Neural cell (in vitro differentiated cells): ENCODE results near the gene HPS5. TPM values are rescaled to one million over a fixed set of nuclear protein-coding genes. Genes with fewer than 3 reads are reported as not detected.

Source experiments
- H2AFZ ChIP-seq: fragments of 200-600, 300-800 bp; sonication (generic), shearing (Covaris generic); 2 replicates; pipeline ENCODE4 v1.6.0; 2014; ENCODE audit warnings: low read depth, mild to moderate bottlenecking, antibody characterized with exemption, low read length, moderate library complexity
- H3F3A ChIP-seq: fragments of 200-600 bp; shearing (Covaris generic); 2 replicates; pipeline ENCODE4 v1.6.1; 2016; ENCODE audit warnings: mild to moderate bottlenecking, moderate library complexity, mixed read lengths, antibody characterized with exemption, low read length; ENCODE audit not compliant: insufficient read depth, poor library complexity, severe bottlenecking
- H3K27ac ChIP-seq: fragments of 200-600, 300-800 bp; sonication (generic), shearing (Covaris generic); 2 replicates; pipeline ENCODE4 v1.5.1; 2014; ENCODE audit warnings: mild to moderate bottlenecking, low read length, moderate library complexity
- H3K27me3 ChIP-seq: fragments of 300-800, 200-600 bp; sonication (generic), shearing (Covaris generic); 2 replicates; pipeline ENCODE4 v1.6.0; 2014; ENCODE audit warnings: mild to moderate bottlenecking, low read depth, low read length, moderate library complexity; ENCODE audit not compliant: insufficient read depth
- H3K36me3 ChIP-seq: fragments of 300-800, 200-600 bp; sonication (generic), shearing (Covaris generic); 2 replicates; pipeline ENCODE4 v1.5.1; 2014; ENCODE audit warnings: mild to moderate bottlenecking, antibody characterized with exemption, low read length, moderate library complexity; ENCODE audit not compliant: insufficient read depth
- H3K4me2 ChIP-seq: fragments of 300-800, 200-600 bp; sonication (generic), shearing (Covaris generic); 2 replicates; pipeline ENCODE4 v1.6.0; 2014; ENCODE audit warnings: mild to moderate bottlenecking, low read length
- H3K4me3 ChIP-seq: fragments of 300-800, 200-600 bp; sonication (generic), shearing (Covaris generic); 2 replicates; pipeline ENCODE4 v1.5.1; 2014; ENCODE audit warnings: mild to moderate bottlenecking, low read length, moderate library complexity
- H3K79me2 ChIP-seq: fragments of 200-600 bp; shearing (Covaris generic); replicated peaks from 2 replicates; pipeline ENCODE4 v1.6.0; 2014; ENCODE audit warnings: mild to moderate bottlenecking, low read length, moderate library complexity; ENCODE audit not compliant: insufficient read depth
- H3K9ac ChIP-seq: fragments of 300-800, 200-600 bp; sonication (generic), shearing (Covaris generic); 2 replicates; pipeline ENCODE4 v1.6.1; 2016; ENCODE audit warnings: mild to moderate bottlenecking, low read length, mixed read lengths
- H3K9me2 ChIP-seq: fragments of 200-600 bp; shearing (Covaris generic); 2 replicates; pipeline ENCODE4 v1.6.1; 2016; ENCODE audit warnings: mild to moderate bottlenecking, low read length, mixed read lengths; ENCODE audit not compliant: insufficient read depth
- H3K9me3 ChIP-seq: fragments of 200-600, 300-800 bp; sonication (generic), shearing (Covaris generic); 2 replicates; pipeline ENCODE4 v1.6.1; 2016; ENCODE audit warnings: mild to moderate bottlenecking, mixed run types, low read length, moderate library complexity, mixed read lengths
- H4K20me1 ChIP-seq: fragments of 200-600 bp; shearing (Covaris generic); 2 replicates; pipeline ENCODE4 v1.6.1; 2016; ENCODE audit warnings: mild to moderate bottlenecking, mixed run types; ENCODE audit not compliant: insufficient read depth
- EP300 ChIP-seq: fragments of 450-650 bp; conservative IDR thresholded peaks from 2 replicates; pipeline ENCODE4 v1.6.1; 2014; ENCODE audit warnings: antibody characterized with exemption, mild to moderate bottlenecking, moderate library complexity; ENCODE audit not compliant: poor library complexity, severe bottlenecking
- EZH2 ChIP-seq: fragments of 200-600, 300-800 bp; shearing (Covaris generic), sonication (generic); IDR thresholded peaks from 2 replicates; pipeline ENCODE4 v1.6.1; 2014; ENCODE audit warnings: antibody characterized with exemption, low read length, borderline replicate concordance, mild to moderate bottlenecking; ENCODE audit not compliant: insufficient read depth, poor library complexity, severe bottlenecking
- MXI1 ChIP-seq: fragments of 450-650 bp; conservative IDR thresholded peaks from 2 replicates; pipeline ENCODE4 v1.6.1; 2014; ENCODE audit warnings: antibody characterized with exemption, mild to moderate bottlenecking; ENCODE audit not compliant: poor library complexity, severe bottlenecking
- POLR2AphosphoS5 ChIP-seq: IDR thresholded peaks from 2 replicates; pipeline ENCODE4 v1.6.1; 2012
- RAD21 ChIP-seq: fragments of 450-650 bp; conservative IDR thresholded peaks from 2 replicates; pipeline ENCODE4 v1.6.1; 2014; ENCODE audit warnings: antibody characterized with exemption, mild to moderate bottlenecking, moderate library complexity
- SMC3 ChIP-seq: fragments of 450-650 bp; conservative IDR thresholded peaks from 2 replicates; pipeline ENCODE4 v1.6.1; 2014; ENCODE audit warnings: antibody characterized with exemption, mild to moderate bottlenecking, moderate library complexity; ENCODE audit not compliant: poor library complexity
- TAF1 ChIP-seq: IDR thresholded peaks from 2 replicates; pipeline ENCODE4 v1.6.1; 2012; ENCODE audit warnings: low read depth
- polyA minus RNA-seq: library from RNA; depleted of rRNA, polyadenylated mRNA; stranded (reverse); fragments of >200 nt; gene quantifications from 2 replicates; pipeline ENCODE4 v1.2.3, GENCODE V29; 2014
- polyA plus RNA-seq: library from polyadenylated mRNA; depleted of rRNA; stranded (reverse); fragments of >200 nt; gene quantifications from 2 replicates; pipeline ENCODE4 v1.2.3, GENCODE V29; 2014
- TF ChIP-seq, protein P1 (sequence below): fragments of 450-650 bp; IDR thresholded peaks from 2 replicates; pipeline ENCODE4 v1.5.1; 2014; ENCODE audit warnings: antibody characterized with exemption, mild to moderate bottlenecking, moderate library complexity; ENCODE audit not compliant: poor library complexity, severe bottlenecking
- TF ChIP-seq, protein P2 (sequence below): IDR thresholded peaks from 2 replicates; pipeline ENCODE4 v1.6.1; 2012; ENCODE audit warnings: borderline replicate concordance

Gene HPS5
- polyA plus RNA-seq (28.5 and 37.0 TPM in 2 replicates), polyA minus RNA-seq (54.9 and 56.0 TPM in 2 replicates)

- Histone ChIP-seq H3K9me2 (no peaks in the 10 kb centered on the region), H3K79me2 (peaks cover 61% of the 10 kb centered on the region), H4K20me1 (no peaks in the 10 kb centered on the region), H3K4me3 (peak within 1 kb of the TSS; percentile 73), H3K9me3 (no peaks in the 10 kb centered on the region), H2AFZ (peak within 1 kb of the TSS; percentile 77), H3F3A (no peaks in the 10 kb centered on the region), H3K4me2 (peak within 1 kb of the TSS; percentile 92), H3K27ac (peak within 1 kb of the TSS; percentile 96), H3K27me3 (no peaks in the 10 kb centered on the region), H3K36me3 (no peaks in the 10 kb centered on the region), H3K9ac (peak within 1 kb of the TSS; percentile 97)
- TF ChIP-seq TAF1: peak; percentile 76
- TF ChIP-seq SMC3: peak; percentile 45
- TF ChIP-seq, protein P1, sequence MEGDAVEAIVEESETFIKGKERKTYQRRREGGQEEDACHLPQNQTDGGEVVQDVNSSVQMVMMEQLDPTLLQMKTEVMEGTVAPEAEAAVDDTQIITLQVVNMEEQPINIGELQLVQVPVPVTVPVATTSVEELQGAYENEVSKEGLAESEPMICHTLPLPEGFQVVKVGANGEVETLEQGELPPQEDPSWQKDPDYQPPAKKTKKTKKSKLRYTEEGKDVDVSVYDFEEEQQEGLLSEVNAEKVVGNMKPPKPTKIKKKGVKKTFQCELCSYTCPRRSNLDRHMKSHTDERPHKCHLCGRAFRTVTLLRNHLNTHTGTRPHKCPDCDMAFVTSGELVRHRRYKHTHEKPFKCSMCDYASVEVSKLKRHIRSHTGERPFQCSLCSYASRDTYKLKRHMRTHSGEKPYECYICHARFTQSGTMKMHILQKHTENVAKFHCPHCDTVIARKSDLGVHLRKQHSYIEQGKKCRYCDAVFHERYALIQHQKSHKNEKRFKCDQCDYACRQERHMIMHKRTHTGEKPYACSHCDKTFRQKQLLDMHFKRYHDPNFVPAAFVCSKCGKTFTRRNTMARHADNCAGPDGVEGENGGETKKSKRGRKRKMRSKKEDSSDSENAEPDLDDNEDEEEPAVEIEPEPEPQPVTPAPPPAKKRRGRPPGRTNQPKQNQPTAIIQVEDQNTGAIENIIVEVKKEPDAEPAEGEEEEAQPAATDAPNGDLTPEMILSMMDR: peak; percentile 8
- TF ChIP-seq EP300: peak; percentile 89
- TF ChIP-seq EZH2: no peak
- peak; percentile 96 for TF ChIP-seq MXI1
- peak; percentile 90 for TF ChIP-seq POLR2AphosphoS5
- TF ChIP-seq, protein P2, sequence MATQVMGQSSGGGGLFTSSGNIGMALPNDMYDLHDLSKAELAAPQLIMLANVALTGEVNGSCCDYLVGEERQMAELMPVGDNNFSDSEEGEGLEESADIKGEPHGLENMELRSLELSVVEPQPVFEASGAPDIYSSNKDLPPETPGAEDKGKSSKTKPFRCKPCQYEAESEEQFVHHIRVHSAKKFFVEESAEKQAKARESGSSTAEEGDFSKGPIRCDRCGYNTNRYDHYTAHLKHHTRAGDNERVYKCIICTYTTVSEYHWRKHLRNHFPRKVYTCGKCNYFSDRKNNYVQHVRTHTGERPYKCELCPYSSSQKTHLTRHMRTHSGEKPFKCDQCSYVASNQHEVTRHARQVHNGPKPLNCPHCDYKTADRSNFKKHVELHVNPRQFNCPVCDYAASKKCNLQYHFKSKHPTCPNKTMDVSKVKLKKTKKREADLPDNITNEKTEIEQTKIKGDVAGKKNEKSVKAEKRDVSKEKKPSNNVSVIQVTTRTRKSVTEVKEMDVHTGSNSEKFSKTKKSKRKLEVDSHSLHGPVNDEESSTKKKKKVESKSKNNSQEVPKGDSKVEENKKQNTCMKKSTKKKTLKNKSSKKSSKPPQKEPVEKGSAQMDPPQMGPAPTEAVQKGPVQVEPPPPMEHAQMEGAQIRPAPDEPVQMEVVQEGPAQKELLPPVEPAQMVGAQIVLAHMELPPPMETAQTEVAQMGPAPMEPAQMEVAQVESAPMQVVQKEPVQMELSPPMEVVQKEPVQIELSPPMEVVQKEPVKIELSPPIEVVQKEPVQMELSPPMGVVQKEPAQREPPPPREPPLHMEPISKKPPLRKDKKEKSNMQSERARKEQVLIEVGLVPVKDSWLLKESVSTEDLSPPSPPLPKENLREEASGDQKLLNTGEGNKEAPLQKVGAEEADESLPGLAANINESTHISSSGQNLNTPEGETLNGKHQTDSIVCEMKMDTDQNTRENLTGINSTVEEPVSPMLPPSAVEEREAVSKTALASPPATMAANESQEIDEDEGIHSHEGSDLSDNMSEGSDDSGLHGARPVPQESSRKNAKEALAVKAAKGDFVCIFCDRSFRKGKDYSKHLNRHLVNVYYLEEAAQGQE: peak; percentile 44
- TF ChIP-seq RAD21: peak; percentile 32
These were observed at the start of gene HPS5, which contains the start of gene GTF2H1 for GRCh38 chr11:18321969-18322711. TSS of gene HPS5 (minus strand) at chr11:18322140. CDS start at chr11:18317858, 4,282 bp downstream. TSS of gene GTF2H1 (plus strand) at chr11:18322567. CDS start at chr11:18333075, 10,508 bp downstream.

- H3K27ac ChIP-seq: no peak overlapping the region
- TF ChIP-seq MXI1 (no peak), EZH2 (no peak), EP300 (no peak), POLR2AphosphoS5 (no peak), RAD21 (no peak), TAF1 (no peak), SMC3 (no peak)
- TF ChIP-seq, protein P2: no peak
- TF ChIP-seq, protein P1: no peak
- H3K4me2 ChIP-seq: no peak overlapping the region
These were observed 49.3 kb upstream of the HPS5 start for GRCh38 chr11:18371279-18371678.

More at GRCh38 chr11:18371279-18371678, 49.3 kb upstream of the HPS5 start:
- no peaks in the 10 kb centered on the region for H4K20me1 ChIP-seq
- H3K9me3 ChIP-seq: no peaks in the 10 kb centered on the region
- H3K79me2 ChIP-seq: no peaks in the 10 kb centered on the region
- no peaks in the 10 kb centered on the region for H3K36me3 ChIP-seq
- no peak overlapping the region for H2AFZ ChIP-seq
- H3K4me3 ChIP-seq: no peak overlapping the region
- no peaks in the 10 kb centered on the region for H3F3A ChIP-seq
- no peaks in the 10 kb centered on the region for H3K9me2 ChIP-seq
- no peak overlapping the region for H3K9ac ChIP-seq
- H3K27me3 ChIP-seq: no peaks in the 10 kb centered on the region
